HG03045 (cell line): Measurements from ENCODE around the gene STX16.

Experiments used
- ATAC-seq: cut with Tn5 transposase; IDR thresholded peaks from one replicate; pipeline ENCODE4 v1.9.1; 2021; ENCODE audit warnings: mild to moderate bottlenecking, moderate library complexity; ENCODE audit not compliant: unreplicated experiment

STX16 gene

DNA sequence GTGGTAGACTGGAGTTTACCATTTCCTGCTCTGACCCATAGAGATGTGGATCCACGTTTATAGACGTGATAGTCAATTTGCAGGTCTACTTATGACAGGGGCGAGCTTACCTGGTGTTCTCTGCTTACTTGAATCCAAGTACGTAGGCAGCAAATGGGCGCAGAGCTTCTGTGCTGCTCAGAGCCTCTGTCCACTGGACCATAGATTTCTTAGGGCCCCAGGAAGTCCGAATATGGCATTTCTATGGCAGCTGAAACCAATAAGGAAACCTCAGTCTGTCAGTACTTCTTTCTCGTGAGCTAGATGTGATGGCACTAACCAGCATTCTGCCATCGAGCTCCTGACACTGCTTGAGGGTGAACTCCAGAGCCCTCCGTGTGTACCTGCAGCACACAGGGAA is 22.0 kb downstream of the STX16 start:
- ATAC-seq = no peak

DNA sequence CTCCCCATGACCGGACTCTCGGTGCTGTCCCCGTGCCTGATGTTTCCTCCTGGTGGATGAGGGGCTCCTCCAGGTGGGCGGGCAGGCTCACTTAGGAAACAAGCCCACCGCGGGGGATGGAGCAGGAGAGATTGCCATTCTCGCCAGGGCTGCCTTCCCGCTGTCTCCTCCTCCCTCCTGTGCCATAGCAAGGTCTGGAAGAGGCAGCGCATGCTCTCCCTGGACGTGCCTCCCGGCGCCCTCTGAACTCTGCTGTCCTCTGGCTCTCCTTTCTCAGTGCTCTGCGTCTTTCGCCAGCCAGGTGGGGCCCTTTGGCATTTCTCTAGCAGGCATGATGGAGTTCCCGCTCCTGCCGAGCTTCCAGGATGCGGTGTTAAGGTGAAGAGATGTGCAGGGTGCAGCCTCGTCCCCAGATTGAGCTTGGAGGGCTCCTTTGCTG is 24.1 kb downstream of the STX16 start:
- no peak for ATAC-seq

DNA sequence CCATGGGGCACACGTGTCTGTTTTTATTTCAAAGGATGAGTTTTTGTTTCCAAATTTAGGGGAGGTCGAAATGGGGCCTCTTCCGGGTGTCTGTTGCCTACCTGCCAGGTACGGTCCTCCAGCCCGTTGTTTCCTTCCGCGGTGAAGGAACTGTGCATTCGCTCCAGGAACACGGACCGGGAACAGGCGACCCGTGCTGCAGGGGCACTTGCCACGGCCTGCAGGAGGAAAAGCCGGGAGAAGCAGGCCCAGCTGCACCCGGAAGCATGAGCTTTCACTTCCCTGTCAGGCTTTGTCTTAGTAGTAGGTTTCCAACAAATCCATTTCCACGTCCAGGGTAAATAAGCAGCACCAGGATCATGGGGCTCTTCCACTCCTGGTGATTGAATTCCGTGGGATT is 24.6 kb downstream of the STX16 start:
- no peak for ATAC-seq

DNA sequence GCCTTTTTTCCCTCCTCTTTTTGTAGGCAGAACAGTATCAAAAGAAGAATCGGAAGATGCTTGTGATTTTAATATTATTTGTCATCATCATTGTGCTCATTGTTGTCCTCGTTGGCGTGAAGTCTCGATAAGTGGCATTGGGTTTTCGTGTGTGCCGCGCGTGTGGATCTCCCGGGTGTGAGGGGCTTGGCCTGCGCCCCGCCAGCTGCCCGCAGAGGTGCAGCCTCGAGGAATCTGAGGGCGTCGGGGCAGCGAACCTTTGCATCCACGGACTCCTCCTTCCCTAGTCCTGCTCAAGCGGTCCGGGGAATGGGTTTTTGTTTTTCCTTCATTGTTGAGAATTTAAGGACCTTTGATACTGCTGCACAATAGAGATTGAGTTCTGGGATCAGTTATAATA is 25.1 kb downstream of the STX16 start:
- no peak for ATAC-seq

DNA sequence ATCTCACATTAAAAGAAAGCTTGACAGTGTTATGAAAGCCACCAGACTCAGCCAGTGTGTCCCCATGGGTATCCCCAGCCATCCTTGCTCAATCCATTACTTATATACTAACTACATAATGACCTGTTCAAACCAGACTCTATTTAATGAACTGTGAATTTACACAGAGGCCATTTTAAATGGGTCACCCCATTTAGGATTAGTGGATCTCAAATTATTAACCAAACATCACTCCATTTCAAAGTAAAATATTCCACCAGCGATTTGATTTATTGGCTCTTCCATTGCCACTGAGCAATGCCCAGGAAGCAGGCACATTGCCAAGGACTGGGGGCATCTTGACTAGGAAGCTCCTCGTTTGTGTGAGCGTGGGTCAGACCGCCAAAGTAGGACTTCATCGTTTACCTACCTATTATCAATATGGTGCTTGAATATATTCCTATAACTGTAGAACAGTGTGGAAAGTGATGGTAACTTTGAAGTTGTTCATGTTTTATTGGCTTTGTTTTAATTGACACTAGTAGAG is 26.1 kb downstream of the STX16 start:
- ATAC-seq = no peak

DNA sequence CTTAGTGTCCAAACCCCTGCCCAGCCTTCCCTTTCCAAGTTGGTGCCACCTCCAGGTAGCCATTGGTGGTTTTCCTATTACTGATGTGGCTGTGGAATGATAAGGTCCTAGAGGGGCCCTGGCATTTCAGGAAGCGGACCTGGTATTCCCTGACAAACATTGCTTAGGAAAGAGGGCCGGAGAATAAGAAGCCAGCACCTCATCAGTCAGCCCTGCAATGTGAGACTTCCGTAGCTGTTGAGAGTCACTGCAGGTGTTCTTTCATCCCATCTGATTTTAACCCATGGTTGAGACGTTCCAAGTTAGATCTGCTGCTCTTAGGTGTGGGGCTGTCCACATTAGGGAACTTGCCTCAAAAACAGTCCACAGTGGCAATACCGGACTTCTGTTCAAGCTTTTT is 26.7 kb downstream of the STX16 start:
- ATAC-seq = no peak

DNA sequence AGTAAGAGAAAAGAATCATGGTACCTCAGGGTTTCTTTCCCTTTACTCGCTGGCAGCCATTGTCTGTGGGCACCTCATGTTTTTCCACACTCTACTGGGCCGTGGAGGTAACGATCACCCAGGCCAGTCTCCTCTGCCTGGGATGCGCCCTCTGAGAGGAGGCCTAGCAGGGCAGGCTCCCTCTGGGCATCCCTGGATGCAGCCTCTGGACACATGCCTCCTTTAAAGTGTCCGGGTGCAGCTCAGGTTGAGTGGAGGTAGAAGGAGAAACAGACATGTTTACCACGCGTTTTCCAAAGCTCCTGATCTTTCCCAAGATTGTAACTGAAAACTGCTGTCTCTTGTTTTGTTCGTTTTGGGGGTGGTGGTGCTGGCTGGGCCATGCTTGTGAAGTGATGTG is 27.7 kb downstream of the STX16 start:
- ATAC-seq = no peak

DNA sequence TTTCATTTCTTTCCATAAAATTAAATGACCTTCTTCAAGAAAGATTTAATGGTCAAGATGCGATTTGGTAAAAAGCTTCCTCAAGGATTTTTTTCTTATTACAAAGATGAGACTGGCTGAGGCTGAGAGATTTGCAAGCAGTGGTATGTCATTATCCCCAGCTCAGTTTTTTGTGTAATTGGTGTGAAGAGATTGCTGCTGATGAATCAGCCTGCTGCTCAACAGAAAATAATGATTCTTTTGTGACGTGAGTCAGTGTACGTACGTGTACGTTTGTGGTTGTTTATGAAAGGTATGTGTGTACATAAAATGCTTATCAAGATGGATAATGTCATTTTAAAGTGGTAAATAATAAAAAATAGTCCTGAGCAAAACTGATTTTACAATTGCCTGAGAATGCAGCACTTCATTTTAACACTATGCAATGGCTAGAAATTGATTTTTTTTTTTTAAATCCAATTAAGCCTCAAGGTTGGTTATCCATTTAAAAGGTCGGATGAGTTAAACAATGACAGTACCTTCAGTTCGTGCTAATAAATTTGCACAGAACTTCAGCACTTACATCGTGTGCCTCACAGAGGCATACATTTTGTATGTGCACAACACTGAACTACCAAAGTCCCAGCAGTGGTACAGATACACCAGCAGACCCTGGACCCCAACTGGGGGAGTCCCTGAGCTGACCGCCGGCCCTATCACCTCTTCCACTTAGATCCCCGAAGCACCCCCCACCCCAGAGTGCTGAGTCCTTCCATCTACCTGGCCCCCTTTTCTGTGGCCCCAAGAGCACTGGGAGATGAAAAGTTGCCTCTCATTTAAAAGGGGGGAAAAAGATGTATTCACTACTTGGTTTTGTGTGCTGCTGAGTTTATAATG is 31.8 kb downstream of the STX16 start:
- ATAC-seq = no peak

DNA sequence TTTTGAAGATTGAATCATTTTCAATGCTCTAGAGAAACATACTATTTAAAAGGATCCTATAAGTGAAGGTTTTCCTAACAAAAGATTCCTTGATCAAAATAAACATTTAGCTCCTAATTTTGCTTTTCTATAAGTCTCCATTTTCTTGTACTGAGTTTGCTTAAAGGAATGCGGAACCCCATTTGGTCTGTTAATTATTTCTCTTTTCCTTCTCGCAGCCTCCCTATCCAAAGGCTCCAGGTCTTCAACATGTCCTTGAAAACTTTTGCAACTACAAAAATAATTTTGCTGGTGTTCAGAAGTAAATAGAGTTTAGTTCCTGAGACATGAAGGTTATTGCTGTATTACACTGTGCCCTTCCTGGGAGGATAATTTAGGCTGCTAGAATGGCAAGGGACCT is 33.2 kb downstream of the STX16 start:
- no peak for ATAC-seq

DNA sequence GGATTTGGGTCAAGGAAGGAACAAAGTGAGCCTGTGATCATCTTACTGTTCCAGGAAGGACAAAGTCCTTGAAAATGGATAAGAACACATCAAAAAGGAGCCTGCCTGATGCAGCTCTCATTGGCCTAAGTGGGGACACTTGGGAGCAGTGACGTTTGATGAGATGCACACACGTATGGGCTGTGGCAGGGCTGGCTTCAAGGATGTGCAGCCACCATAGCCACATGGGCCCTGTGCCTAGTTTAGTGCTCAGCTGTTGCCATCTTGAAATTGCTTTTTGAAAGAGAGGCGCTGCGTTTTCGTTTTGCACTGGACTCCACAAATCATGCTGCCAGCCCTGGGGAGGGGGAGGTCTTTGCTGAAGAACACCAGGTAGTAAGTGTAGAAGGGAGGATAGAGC is 34.9 kb downstream of the STX16 start:
- no peak for ATAC-seq

DNA sequence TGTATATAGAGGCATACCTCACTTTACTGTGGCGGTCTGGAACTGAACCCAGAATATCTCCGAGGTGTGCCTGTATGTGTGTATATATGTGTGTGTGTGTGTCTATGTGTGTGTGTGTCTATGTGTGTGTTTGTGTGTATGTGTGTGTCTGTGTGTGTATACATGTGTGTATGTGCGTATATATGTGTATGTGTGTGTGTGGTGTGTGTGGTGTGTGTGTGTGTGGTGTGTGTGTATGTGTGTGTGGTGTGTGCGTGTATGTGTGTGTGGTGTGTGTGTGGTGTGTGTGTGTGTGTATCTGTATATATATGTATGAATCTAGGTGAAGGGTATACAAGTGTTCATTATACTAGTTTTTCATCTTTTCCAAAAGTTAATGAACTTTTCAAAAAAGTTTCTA is 37.3 kb downstream of the STX16 start:
- ATAC-seq = no peak

DNA sequence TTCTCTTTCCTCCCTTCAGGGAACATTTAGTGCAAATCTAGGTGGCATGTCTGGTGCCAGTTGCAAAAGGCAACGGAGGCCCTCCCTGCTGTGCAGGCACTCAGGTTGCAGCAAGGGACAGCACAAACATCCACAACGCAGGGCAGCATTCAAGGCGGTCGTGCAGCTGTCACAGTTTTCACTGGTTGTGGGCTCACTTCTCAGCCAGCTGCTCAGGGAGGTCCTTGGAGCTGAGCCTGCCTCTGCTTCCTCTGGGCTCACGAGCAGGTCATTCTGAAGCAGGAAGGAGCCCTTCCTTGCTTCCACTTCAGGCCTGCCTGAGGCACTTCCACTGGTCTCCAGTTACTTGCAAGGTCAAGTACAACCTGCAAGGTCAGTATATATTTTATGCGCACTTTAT is 37.8 kb downstream of the STX16 start:
- no peak for ATAC-seq

DNA sequence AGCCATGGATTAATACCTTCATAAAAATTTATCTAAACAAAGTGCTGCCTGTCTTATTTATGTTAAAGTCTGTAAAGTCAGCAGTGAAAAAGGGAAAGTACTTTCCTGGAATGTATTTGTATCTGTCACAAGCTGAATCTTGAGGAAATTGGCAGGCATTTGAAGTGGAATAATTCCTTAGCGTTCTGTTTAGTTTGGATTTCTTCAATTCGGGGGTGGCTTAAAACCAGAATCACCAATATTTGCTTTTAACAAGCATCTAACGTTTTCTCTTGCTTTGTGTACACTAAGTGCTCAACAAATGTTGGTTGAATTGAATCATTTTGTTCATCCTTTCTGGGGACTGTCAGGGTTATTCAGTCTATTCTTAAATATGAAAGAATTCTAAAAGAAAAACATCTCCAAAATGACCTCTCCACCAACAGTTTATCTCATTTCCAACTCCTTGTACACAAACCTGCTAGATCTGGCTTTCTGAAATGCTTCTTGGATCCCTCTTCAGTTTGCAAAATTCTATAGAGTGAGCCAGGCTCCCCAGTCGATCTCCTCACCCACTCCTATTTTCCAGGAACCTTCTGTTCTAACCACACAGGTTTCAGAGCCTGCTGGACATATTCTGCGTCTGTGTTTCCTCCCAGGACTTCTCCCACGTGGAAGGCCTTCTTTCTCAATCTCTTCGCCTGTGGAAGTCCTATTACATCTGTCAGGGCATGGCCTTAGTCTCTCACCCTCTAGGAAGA is 39.5 kb downstream of the STX16 start:
- ATAC-seq = no peak

DNA sequence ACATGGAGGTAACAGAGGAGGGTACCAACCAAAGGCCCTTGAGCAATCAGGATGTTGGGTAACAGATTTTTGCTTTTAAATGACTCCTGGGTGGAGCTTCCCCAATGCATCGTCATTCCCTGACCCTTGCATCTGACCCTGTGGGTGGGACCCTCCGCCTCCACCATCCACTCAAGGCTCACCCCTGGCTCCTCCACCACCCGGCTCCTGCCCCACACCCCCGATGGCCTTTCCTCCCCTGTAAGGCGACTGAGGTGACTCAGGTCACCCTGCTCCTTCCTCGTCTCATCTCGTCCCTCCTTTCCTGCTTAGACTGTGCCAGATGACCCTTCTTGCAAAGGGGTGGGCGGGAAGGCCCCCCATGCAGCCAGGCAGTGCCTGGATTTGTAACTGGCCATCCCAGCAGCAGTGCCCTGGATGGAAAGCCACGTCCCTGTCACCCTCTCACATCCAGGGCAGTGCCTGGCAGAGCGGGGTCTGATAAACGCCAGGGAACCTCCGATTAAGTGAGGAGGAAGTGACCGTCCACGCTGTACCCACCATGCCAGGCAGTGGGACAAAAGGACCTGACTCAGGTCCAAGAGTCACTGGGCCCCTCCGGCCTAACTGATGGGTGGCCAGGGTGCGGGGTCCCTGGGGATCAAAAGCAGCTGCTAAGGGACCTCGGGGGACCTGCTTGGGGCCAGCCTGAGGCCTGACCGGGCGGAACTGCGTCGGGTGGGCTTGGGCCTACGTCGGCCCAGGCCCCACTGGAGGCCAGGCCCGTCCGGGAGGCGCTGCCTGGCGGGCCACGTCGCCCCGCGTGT is 40.9 kb downstream of the STX16 start:
- ATAC-seq = peak; percentile 15

DNA sequence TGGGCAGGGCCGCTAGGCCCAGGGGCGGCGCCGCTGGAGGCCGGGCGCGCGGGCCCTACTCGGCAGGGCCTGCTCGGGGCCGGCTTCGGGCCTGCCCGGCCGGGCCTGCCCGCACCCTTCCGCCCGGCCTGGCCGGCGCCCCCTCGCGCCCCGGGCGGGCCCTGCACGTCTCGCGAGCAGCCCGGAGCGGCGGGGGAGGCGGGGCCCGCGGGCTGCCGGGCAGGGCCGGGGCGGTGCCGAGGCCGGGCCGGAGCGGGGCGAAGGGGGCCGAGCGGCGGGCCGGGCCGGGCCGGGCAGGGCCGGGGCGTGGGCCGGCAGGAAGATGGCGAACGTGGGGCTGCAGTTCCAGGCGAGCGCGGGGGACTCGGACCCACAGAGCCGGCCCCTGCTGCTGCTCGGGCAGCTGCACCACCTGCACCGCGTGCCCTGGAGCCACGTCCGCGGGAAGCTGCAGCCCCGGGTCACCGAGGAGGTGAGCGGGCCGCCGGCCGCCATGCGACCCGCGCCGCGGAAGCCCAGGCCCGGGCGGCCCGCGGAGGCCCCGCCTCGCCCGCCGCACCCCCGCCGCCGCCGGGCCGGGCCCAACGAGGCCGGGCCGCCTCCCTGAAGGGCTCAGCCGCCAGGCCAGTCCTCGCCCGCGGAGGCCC is 41.6 kb downstream of the STX16 start, which contains the start of gene NPEPL1:
Gene NPEPL1, plus strand, starts transcription at position 222 of the 647 bp plus-strand sequence. Its CDS starts 101 bp downstream, at position 323.
- ATAC-seq = peak; percentile 89

DNA sequence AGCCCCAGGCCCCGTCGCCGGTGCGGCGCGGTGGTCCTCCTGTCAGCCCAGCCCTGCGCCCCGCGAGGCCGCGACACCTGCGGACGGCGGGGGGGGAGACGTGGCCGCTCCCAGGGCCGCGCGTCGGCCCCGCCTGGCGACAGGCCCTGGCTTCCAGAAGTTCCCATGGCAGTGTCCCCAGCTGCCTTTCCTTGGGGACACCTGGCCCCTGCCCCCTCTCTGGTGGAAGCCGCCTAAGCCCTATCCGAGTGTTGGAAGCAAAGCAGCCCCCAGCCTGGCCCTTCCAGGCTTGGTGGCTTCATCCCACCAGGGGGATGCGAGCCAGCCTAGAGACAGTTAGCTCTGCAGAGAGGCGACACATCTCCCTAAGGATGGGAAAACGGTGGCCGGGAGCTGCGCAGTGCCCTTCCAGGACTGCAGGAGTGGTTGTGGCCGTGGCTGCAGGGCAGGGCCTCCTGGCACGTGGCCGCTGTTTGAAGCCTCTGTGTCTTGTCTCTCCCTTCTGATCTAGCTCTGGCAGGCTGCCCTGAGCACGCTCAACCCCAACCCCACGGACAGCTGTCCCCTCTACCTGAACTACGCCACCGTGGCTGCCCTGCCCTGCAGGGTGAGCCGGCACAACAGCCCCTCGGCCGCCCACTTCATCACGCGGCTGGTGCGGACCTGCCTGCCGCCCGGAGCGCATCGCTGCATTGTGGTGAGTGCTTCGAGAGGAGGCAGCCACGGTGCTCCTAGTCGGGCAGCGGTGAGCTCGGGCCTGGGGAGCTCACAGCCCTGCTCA is 42.3 kb downstream of the STX16 start:
- ATAC-seq = peak; percentile 23

DNA sequence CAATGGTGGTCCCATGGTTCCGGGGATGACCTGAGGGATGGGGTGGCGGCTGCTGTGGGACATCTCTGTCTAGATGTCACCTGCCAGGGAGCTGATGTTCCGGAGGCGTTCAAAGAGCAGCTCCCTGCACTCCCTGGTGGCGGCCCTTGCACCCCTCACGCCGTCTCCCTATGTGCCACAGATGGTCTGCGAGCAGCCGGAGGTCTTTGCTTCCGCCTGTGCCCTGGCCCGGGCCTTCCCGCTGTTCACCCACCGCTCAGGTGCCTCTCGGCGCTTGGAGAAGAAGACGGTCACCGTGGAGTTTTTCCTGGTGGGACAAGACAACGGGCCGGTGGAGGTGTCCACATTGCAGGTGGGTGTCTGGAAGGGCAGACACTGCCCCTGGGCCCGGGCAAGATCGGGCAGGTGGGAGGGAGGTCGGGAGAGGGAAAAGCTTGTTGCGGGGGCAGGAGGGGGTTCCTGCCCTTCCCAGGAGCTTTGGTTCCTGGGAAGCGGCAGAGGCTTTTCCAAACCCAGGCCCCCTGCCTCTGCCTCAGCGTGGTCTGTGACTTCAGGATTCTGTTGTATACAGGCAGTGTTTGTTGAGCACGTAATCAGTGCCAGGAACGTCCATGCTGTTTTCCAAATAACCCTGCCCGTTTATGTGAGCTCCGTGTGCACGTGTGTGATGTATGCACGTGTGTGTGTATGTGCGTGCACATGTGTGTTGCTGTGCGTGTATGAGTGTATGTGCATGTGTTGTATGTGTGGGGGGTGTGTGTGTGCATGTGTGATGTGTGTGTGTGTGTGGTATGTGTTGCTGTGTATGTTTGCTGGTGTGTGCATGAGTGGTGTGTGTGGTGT is 43.4 kb downstream of the STX16 start:
- no peak for ATAC-seq

DNA sequence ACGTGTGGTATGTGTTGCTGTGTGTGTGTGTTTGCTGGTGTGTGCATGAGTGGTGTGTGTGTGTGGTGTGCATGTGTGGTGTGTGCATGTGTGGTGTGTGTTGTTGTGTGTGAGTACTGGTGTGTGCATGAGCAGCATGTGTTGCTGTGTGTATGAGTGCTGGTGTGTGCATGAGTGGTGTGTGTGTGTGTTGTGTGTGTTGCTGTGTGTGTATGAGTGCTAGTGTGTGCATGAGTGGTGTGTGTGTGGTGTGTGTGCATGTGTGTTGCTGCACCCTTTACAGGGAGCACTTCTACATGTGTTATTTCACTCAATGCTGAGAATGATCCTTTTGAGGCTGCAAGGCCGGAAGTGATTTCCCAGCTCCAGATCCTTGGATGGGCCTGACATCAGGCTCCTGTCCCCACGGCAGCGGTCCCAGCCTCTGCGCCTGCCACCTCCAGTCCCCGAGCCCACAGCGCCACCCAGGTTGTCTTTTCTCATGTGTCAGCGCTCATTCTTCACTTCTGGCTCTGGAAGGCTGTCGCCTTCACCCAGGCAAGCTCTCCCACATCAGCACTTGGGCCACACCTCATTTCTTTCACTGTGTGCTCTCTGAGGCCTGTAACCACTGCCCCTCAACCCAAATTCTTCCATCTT is 44.1 kb downstream of the STX16 start:
- no peak for ATAC-seq
